GM20431 (cell line): Measurements from ENCODE around the gene NAV1.
"Not testable (repeated sequence)": the region's sequence is repeated elsewhere in the genome, so short reads cannot be mapped to it uniquely, and the experiment has no call there.

ENCODE experiments used
- in situ Hi-C: fragments of 300-500 bp; cut with MseI, MboI; formaldehyde crosslinking; loops from one replicate; pipeline ENCODE4 v1.15.0; 2020; ENCODE audit warnings: low sequenced_read_pairs; ENCODE audit not compliant: unreplicated experiment

NAV1 gene

GRCh38 chr1:201518071-201518470, 20.9 kb upstream of the NAV1 start:
- in situ Hi-C loops: no loop called here

GRCh38 chr1:201520046-201520575, 18.8 kb upstream of the NAV1 start:
- in situ Hi-C loops: not testable (repeated sequence)

- in situ Hi-C loops: no loop called here
Observed at GRCh38 chr1:201525193-201525778, 13.6 kb upstream of the NAV1 start.

GRCh38 chr1:201527879-201528278, 11.0 kb upstream of the NAV1 start:
- in situ Hi-C loops: no loop called here

- in situ Hi-C loops: no loop called here
Observed at GRCh38 chr1:201528631-201529252, 10.2 kb upstream of the NAV1 start.

DNA sequence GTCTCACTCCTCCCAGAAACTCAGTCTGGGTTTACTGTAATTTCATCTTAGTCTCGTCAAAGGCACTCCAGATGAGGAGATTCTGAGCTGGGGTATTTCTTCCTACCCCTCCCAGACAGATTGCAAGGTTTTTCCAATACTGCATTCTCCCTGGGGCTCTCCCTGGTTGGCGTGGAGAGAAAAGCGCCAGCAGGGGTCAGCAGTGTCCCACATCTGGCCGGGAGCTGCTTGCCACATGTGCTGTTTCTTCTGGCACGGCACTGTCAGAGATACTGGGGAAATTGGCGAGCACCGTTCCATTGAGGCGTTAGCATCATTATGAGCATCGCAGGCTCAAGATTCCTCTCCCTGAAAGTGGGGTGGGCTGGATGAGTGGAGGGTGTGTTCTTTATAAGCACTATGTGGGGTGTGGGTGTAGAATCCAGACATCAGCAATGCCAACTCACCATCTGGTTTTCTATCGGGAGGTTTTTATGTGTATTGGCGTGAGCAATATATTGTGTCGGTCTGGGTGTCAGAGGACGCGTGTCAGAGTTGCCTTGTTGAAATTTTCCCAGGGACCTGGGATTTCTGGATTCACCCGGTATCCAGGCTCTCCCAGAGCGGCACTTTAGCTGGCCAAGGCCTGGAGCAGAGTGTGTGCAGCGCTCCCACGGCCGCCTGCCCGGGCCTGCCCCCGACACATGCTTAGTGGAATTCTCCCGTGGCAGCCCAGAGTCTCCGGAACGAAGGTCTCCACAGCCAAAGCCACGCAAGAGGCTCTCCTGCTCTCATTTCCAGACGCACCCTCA, 8.0 kb upstream of the NAV1 start:
- in situ Hi-C loops: no loop called here

DNA sequence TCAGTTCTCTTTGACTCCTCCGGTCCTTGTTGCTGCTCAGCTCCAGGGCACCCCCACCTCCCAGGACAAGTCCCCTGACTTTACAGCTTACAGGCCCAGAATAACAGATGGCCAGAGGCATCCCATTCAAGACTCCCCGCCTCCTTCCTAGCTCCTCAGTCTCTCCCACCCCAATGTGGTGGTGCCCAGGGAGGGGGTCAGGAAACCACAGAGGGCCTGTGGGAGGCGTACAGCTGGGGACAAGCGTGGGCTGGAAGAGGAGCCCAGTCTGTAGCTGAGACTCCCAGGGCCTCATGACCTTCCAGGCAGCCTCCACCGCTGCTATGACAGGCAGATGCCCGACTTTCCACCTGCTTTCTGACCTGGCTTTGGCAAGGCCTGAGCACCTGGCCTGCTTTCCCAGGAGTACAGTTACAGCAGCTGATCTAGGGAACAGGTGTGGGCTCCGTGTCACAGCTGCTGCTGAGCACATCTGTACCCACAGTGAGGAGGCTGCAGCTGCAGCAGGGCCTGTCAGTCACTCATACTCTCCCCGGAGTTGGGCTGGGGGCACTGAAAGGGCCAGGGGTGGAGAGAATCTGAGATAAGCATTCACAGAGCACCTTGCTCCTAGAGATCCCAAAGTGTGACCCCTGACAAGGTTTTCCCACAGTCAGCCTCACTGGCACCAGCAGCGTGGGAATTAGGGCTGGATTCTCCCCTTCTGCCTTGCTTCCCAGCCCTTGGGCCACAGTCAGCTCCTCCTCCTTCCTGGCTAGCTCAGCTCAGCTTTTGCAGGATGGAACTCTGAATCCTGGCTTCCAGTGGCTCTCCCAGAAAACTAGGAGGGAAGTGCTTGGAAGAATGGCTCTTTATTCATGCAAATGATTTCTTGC, 7.1 kb upstream of the NAV1 start:
- in situ Hi-C loops: no loop called here

GRCh38 chr1:201533836-201534235, 5.1 kb upstream of the NAV1 start:
- in situ Hi-C loops: no loop called here

DNA sequence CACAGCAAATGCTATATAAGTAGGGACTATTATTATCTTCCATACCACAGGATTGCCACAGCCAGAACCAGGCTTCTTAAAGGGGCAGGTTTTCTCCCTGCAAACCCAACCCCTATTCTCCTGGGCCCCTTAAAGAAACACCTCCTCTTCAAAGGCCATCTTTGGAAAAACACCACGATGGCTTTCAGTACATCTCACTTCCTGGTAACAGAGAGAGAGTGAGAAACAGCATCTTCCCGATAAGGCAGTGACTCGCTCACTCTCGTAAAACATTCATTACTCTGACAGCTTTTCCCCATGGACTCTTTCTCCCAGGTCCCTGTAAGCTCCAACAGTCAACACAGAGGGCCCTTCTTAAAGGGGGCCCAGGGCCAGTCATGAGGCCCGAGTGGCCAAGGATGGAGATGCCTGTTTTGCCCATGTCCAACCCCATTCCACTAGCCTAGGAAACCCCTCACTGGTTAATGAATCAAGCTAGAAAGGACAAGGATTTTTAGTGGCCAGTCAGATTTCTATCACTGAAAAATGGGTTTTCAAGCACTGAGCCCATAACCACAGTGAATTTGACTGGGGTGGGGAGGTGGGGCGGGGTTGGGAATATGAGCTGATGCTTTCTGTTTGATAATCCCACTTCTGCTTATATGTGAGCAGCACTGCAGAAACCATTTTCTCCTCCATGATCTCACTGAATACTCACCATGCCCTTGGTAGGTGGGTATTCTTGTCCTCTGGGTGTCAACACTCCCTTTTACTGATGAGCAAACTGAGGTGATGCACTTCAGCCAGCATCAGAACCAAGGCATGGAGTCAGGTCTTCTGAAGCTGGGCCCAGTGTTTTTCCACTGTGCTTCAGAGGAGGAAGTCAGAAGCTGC, 3.6 kb upstream of the NAV1 start:
- in situ Hi-C loops: no loop called here

DNA sequence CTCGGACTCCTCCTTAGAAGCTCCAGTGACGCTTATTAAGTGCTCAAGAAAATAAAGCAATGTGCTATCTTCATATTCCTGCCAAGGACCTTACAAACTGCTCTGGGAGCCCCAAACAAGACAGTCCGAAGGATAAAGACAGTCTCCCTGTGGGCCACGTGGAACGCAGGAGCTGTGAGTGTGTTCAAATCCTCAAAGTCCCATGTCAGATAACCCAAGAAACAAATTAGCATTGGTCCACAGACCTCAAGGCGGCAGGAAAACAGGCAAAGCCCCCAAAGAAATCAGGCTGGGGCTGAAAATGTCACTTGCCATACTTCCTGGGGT, 3.0 kb upstream of the NAV1 start:
- in situ Hi-C loops: no loop called here

DNA sequence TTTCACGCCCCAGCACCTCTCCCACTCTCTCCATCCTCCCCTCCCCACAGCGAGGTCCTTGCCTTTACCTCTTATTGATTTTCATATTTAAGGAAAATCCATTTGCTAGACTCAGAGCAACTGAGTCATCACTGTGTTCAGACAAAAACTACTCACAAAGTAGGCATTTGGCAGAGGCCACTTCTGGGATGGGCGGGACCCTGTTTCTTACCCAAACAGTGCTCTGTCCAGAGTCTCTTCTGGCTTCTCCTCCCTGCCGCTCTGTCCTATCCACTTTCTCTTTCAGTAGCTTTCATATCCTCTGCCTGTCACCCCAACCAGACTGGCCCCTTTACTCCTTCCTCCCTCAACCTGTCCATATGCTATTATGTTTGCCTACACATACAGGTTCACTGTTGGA, 2.4 kb upstream of the NAV1 start:
- in situ Hi-C loops: no loop called here

GRCh38 chr1:201537028-201537427, 1.9 kb upstream of the NAV1 start:
- in situ Hi-C loops: no loop called here

DNA sequence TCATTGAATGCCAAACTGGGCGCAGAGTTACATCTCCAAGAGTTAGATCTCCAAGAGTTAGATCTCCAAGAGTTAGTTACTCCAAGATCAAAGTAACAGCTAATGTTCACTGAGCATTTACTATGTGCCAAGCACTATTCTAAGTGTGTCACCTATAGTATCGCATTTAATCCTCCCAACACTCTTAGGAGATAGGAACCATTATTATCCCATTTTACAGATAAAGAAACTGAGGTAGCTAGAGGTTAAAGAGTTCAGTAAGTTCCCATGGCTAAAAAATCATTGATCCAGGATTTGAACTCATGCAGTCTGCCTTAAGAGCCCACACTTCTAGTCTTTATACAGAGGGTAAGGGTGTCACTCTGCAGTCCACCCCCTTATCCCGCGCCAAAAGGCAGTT, 1.5 kb upstream of the NAV1 start:
- in situ Hi-C loops: no loop called here

DNA sequence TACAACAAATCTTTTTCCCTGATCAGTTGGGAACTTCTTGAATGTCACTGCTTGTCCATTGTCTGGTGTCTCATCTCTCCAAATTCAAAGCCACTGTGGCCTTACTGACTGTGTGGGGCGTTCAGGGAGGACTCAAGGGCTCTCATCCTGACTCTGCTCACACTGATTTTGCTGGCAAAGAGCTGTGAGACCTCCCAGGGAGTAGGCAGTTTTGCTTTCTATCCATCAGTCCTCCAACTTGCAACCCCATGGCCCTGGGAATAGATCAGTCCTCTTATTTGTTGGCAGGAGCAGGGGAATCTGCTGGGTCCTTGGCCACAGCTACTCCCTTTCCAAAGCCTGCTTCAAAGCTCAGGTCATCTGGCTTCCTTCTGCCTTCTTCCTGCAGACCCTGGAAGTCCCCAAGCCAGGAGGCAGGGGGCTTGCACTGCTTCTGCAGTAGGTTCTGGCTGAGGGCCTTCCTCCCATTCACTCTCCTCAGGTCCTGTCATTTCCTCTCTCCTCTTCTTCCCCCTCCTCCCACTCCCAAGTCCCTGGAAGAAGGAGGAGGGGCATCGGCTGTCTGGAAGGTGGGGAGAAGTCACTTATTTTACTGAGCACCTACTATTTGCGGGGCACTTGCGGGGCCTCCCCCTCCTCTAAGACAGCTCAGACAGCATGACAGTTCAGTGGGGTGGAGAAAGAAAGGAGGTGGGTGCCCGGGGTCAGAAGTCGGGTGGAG, 876 bp upstream of the NAV1 start:
- in situ Hi-C loops: no loop called here

- in situ Hi-C loops: no loop called here
Observed at GRCh38 chr1:201539561-201540431, 869 bp downstream of the NAV1 start.

DNA sequence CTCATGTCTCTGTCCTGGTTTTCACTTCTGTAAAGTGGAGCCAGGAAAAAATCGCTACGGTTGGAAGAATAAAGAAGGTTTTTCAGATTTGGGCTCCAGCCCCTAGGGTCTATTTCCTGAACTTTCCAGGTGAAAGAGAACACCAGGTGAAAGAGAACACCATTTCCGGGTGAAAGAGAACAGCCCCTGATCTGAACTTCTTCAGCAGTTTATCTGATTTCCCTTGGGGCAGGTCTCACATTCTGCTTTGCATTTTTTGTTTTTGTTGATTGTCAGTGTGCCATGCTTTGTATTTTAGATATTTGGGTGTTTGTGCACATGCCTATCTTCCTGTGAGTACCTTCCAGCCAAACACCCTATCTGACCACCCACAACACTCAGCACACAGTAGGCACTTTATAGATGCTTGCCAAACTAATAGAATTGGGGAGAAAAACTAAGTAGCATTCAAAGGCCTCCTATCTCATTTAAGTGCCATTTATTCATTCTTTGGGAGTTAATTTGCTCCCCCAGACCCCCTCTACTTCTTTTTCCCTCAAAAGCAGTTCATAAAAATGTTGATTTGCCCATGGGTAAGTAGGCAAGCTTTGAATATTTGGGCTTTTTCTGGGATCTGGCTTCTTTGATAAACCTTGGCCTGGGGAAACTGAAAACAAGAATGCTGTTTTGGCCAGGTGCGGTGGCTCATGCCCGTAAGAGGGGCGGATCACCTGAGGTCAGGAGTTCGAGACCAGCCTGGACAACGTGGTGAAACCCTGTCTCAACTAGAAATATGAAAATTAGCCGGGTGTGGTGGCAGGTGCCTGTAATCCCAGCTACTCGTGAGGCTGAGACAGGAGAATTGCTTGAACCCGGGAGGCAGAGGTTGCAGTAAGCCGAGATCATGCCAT, 2.2 kb downstream of the NAV1 start:
- in situ Hi-C loops: no loop called here
